Ramos (cell line): Measurements from ENCODE around the gene RBP3.
"Not testable (repeated sequence)": the region's sequence is repeated elsewhere in the genome, so short reads cannot be mapped to it uniquely, and the experiment has no call there.

ENCODE experiments used
- in situ Hi-C: fragments of 300-500 bp; cut with MboI; formaldehyde crosslinking; loops from one replicate; pipeline ENCODE4 v1.14.3; 2022; ENCODE audit warnings: low sequenced_read_pairs; ENCODE audit not compliant: unreplicated experiment

The RBP3 gene

GRCh38 chr10:47384148-47384921 lies 36.2 kb downstream of the RBP3 start, which contains the start of gene ZNF488:
ZNF488 (minus strand) TSS chr10:47384293; CDS start chr10:47368829, 15,464 bp downstream.
- in situ Hi-C loops = loop anchor here (5.0 kb wide), 2 partner anchors 1102 to 1277 kb away; no protein-coding TSS in a partner anchor

- in situ Hi-C loops = not testable (repeated sequence)
These were observed 37.9 kb downstream of the RBP3 start for GRCh38 chr10:47386104-47386503.

GRCh38 chr10:47388879-47389278 lies 40.7 kb downstream of the RBP3 start:
- in situ Hi-C loops = no loop called here

- in situ Hi-C loops = no loop called here
These were observed 41.5 kb downstream of the RBP3 start for GRCh38 chr10:47389619-47390018.

- in situ Hi-C loops = no loop called here
These were observed 48.2 kb downstream of the RBP3 start for GRCh38 chr10:47396311-47396717.

- in situ Hi-C loops = no loop called here
These were observed 49.1 kb downstream of the RBP3 start for GRCh38 chr10:47397256-47397655.

DNA sequence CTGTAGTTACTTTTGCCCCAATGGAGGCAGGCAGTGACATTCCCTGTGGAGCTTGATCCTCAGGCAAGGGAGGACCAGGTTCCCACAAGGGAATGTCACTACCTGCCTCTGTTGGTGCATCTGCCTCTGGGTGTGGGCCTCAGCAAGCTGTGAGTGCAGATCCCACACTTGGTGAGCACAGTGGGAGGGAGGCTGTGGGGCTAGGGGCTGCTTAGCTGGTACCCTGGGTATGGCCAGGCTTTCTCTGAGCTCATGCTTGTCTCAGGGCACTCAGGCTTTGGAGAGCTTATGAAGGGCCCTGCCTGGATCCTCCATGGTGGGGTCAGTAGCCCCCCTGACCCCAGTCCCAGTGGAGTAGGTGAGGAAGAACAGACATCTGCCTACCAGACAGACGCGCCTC lies 52.1 kb downstream of the RBP3 start:
- in situ Hi-C loops = no loop called here

DNA sequence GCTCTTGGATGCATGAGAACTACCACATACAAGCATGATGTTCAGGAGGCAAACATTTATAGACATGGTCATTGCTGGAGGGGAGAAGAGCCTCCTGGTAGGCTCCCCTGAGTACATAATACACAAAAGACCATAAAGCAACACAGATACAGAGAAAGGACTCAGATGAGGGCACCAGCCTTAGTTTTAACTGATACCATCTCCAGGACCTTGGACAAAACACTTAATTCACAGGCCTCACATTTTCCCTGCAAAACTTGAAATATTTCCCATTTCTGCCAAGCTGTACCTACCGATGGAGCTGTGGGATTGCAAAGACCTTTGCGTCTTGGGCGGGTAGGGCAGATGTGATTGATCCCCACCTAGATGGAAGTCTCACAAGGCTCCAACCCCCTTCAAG lies 52.6 kb downstream of the RBP3 start:
- in situ Hi-C loops = no loop called here

DNA sequence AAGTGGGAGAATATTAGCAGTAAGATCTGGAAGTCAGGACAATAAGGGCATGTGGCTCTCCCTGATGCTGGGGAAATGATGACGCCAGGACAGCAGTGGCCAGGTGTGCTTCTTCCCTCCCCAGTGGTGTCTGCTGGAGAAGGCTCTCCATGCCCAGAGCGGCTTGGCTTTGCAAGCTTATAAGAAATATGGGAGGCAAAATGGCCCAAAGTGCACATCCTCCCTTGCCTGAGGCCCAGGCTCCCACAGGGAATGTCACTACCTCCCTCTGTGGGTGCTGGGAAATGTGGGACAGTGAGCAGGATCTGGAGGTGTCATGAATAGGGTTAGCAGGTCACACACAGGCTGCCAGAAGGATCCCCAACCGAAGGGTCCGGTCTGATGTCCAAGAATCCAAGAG lies 53.0 kb downstream of the RBP3 start:
- in situ Hi-C loops = no loop called here

DNA sequence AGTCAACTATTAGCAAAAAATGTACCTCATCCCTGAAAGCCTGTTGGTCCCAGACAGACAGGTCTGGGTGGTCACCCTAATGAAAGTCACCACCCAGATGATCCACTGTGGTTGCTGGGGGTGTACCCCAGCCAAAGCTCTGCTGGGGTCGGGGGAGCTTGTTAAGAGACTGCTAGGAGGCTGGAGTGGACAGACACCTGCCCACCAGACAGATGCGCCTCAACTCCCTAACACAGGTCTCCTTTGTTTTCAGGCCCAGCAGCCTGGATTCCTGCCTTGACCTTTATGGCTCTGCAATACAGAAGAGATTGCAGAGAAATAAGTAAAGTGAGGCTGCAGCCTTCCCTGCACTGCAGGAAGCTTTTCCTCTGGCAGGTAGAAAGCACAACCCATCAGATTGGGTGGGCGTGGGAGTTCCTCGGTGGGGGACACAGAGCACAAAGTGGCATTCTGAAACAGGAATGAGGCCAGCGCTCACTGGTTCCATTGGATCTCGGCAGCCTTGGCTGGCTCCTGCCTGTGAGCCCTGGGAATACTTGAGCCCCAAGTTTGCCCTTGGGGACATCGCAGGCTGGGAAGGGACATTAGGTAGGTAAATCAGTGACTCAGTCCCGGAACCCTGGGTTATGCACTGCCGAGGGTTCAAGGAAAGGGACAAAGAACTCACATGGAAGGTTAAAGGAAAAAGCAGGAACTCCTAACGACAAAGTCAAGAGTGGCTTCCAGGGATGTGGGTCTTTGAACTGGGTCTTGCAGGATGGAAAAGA lies 53.9 kb downstream of the RBP3 start:
- in situ Hi-C loops = no loop called here

DNA sequence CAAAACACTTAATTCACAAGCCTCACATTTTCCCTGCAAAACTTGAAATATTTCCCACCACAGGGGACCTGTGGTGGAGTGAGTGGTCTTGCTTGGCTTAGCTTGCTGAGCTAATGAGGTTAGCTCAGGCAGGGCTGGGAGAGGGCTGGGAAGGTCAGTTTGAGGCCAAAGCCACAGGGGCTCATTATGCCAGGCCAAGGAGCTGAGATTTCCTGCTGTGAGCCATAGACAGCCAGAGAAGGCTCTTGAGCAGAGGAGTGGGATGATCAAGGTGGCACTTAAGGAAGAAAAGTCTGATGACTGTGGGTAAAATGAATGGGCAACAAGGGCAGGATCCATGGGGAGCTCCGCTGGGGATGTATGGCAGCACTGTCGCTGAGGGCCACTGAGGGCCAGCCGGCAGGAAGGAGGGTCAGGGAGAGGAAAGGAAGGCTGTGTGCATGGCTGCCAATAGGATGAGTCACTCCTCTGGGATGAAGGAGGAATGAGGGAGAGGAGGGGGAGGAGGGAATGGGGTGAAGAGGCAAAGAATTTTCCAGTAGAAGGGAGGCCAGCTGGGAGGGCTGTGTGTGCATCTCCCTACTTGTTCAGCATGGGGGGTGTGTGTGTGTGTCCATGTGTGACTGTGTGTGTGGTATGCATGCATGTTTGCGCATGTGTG lies 54.6 kb downstream of the RBP3 start:
- in situ Hi-C loops = no loop called here

DNA sequence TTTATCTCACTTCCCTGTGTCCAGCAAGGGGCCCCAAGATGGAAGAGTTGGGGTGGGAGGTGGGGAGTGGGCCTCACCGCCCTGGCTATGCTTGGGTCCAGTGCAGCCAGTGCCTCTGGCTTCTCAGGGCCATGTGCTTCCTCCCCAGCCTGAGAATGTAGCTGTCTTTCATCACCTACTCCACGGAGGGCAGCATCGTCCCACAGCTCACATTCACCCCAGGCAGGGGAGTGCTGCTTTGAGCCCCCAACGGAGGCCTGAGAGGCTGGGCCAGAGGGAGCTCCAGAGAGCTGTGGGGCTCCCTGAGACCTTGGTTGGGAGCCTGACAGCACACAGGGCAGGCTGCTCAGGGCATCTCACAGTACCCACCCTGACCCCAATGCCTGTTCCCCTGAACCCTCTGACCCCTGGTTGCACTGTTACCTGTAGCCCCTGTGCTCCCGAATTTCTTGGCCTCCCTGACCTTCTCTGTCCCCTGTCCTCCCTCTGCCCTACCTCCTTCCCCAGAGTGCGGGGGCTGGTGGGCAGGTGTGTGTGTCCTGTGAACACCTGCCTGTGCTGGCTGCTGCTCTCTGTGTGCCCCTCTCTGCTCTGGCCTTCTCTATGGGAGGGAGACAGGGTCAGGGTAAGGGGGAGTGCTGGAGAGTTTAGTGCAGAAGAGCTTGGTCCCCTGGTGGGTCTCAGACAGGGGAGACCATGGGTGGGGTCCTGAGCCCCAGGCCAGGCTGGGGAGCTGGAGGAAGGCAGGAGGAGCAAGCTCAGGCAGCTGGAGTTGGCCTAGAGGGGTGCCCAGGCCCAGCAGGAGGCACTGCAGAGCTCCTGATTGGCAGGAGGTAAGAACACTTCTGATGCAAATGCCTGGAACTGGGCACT lies 55.5 kb downstream of the RBP3 start:
- in situ Hi-C loops = no loop called here

DNA sequence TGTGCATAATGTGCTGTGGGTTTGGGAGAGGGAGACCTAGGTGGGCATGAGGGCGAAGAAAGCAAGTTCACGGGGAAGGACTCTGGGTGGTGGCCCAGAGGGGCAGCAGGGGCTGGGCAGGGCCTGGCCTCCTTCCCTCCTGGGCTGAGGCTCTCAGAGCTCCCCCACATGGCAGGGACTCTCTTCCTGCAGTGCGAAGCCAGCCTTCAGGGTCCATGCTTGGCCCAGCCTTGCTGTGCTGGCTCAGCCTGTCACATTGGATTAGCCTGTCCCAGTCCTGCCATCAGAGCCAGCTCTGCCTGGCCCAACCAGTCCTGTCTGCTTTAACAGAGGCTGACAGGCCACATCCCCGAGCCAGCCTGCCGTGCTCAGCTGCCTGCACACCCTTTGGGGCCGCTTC lies 56.3 kb downstream of the RBP3 start:
- in situ Hi-C loops = no loop called here

DNA sequence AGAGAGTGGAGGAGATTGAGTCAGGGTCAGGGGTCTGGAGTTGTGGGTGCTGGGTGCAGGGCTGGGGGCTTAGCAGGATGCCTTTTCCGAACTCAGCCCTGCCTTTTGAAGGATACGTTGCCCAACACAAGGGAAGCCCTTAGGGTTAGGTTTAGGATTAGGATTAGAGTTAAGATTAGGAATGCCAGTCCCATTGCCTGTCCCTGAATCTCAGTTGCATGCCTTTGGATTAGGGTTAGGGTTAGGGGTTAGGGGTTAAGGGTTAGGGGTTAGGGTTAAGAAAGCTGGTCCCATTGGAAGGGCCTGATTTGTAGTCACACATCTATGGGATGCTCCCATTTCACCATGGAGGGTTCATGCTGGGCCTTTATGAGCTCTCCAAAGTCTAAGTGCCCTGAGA lies 56.8 kb downstream of the RBP3 start:
- in situ Hi-C loops = no loop called here

DNA sequence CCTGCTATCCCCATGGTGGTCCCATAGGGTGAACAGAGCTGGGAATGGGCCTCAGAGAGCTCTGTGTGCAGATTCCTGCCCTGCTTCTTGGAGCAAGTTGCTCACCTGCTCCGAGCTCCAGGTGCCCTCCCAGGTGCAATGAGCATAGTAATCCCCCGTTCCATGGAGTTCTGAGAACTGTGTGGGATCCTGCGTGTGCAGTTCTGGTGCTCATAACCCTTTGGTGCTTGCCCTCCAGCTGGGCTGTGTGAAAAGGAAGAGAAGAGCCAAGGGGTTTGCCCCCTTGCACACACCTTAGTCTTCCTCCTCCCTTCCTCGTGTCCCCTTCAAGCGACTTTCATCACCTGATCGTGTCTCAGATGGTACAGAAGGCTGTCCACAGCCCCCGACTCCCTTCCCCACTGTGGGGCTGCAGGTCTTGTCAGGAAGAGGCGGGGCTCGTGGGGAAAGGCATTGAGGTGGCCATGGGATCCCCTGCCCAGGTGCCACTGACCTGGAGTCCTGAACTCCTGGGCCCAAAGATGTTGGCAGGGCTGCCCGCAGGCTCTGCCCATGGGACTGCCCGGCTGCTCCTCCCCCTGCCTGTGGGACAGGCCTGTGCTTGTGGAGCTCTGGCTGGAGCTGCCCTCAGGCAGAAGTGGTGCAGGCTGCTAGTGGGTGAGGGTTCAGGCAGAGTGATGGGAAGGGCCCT lies 57.8 kb downstream of the RBP3 start:
- in situ Hi-C loops = no loop called here

GRCh38 chr10:47406548-47406869 lies 58.3 kb downstream of the RBP3 start:
- in situ Hi-C loops = no loop called here

DNA sequence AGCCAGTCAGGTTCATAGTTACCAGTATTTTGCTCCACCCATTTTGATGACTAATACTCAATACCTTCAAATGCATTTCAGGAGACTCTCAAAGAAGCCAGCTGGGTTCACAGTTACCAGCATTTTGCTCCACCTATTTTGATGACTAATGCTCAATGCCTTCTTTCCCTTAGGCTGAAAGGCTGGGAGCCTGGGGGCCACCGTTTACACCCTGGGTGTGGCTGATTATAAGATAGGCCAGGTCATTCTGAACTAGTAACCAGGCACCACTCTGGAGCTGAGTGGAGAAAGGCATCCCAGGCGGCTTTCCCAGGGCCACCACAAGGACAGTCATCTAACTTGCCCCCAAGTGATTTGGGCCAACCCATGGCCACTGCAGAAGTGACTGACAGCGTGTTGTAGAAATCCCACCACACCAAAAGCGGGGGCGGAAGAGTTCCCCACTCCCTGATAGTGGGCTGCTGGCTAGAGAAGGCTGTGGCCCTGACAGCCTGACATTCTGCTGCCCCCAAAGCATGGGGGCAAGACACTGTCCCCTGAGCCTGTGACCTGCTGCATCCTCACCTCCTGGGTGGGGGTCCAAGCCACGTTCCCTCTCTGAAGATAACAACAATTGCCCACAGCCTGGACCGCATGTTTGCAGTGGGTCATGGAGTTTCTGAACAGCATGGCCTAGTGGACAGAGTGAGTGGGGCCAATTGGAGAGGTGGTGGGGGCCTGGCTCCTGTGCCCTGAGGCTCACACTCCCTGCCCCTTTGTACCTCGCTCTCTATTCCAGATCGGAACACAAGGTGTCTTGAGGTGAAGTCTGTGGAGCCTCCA lies 58.9 kb downstream of the RBP3 start:
- in situ Hi-C loops = no loop called here
